Gastrocnemius medialis (tissue), 4 donors: ENCODE results near the gene JPT1.

Experiments
- CTCF ChIP-seq, 5 experiments: fragments of 450-650 bp in 3 of 5; fragments of 200-600 bp in 2 of 5; sonication (generic) in 2 of 5; IDR thresholded peaks in 4 of 5; conservative IDR thresholded peaks in 1 of 5; 1 replicate in 4 of 5; 2 replicates in 1 of 5; pipeline ENCODE4 v1.5.1; 2016 to 2019; ENCODE audit warnings: antibody characterized with exemption in 5 of 5, mild to moderate bottlenecking in 3 of 5, moderate library complexity in 3 of 5
- POLR2A ChIP-seq, 2 donors: fragments of 450-650 bp; IDR thresholded peaks; one replicate each; pipeline ENCODE4 v1.6.1; 2017; ENCODE audit warnings: antibody characterized with exemption in 2 of 2, mild to moderate bottlenecking in 2 of 2, moderate library complexity in 2 of 2

GRCh38 chr17:75103601-75104554 lies 50.4 kb downstream of the JPT1 start:
- TF ChIP-seq CTCF (IDR thresholded peaks at IDR 0.05 in 4 of 5, conservative IDR thresholded peaks at IDR 0.05 in 1 of 5) (no peak), POLR2A (IDR thresholded peaks at IDR 0.05) (no peak)
